Measurements from ENCODE around the gene SVOPL. TPM values are rescaled to one million over a fixed set of nuclear protein-coding genes. Genes with fewer than 3 reads are reported as not detected.

Gene SVOPL
- total RNA-seq, 1 donor from 2014 or later, result 0.82 TPM

- FAIRE-seq, result no peak
- no peak for DNase-seq (ENCODE audit: low spot score in 2 of 2)
These were observed 132.5 kb downstream of the SVOPL start for GRCh38 chr7:138568655-138569054.

DNA sequence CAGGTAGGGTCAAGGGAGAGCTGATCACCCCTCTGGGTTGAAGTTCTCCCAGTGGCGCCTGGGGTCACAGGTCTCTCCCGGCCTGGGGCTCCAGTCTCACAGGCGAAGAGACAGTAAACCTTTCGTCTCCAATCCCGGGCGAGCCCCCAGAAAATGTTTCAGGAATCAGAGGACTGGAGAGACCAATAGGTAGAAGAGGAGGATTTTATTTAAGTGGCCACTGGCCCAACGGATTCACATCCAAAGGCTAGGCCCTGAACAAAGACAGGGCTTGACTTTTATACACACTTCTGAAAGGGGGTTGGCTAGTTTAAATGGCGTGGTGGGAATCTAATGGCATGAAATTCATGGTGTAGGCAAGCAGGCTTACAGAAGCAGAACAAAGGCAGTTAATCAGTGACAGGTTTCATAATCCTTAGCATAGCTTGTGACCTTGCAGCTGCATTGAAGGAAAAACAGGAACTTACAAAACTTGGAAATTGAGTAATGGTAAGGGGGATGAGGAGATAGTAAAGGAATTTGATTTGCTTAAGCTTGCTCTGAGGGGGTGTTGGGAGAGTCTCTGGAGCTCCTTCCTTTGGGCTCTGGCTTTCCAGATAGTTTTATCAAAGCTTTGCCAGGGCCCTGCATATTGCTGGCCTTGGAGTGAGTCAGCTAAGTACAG is 135.6 kb downstream of the SVOPL start:
- FAIRE-seq (no peak), DNase-seq (ENCODE audit: low spot score in 2 of 2) (no peak)

DNA sequence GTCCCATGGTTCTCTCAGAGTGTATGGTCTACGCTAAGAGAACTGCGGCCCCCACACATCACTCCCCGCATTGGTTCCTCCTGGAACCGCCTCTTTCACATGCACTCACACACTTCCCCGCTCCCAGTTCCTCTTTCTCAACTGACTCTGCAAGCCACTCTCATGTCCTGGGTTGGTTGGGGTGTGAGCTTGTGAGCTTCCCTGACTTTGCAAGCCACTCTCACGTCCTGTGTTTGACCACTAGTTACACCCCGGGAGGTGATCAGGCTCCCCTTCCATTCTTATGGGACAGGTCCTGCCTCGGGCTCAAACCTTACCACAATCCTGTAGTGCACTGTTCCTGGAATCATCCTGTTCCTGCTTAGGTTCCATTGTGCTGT is 136.1 kb downstream of the SVOPL start:
- DNase-seq (ENCODE audit: low spot score in 2 of 2) (no peak), FAIRE-seq (no peak)

GRCh38 chr7:138564365-138564764 is 136.8 kb downstream of the SVOPL start:
- FAIRE-seq (no peak), DNase-seq (ENCODE audit: low spot score in 2 of 2) (no peak)

DNA sequence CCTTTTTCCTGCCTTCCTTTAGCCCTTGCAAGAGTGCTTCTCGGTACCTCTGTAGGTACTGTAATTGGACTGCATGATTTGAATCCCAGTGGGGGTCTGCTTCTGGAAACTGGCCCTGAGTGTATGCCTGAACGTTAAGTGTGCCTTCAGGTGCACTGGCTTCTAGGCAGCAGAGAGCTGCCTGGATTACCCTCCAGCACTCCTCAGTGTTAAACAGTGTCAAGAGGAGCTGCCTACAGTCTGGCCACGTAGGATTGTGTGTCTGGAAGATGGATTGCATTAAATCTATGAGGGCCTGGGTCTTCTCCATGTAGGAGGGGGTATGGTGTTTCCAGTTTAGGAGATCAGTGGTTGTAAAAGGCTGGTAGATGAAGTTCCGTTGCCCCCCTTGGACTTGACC is 137.4 kb downstream of the SVOPL start:
- no peak for FAIRE-seq
- DNase-seq (ENCODE audit: low spot score in 2 of 2), result no peak

GRCh38 chr7:138559448-138559847 is 141.7 kb downstream of the SVOPL start:
- DNase-seq (ENCODE audit: low spot score in 2 of 2), result no peak
- no peak for FAIRE-seq

- DNase-seq (ENCODE audit: low spot score in 2 of 2) (no peak), FAIRE-seq (no peak)
These were observed 144.2 kb downstream of the SVOPL start for GRCh38 chr7:138556771-138557484.

- no peak for DNase-seq (ENCODE audit: low spot score in 2 of 2)
- FAIRE-seq, result no peak
These were observed 145.5 kb downstream of the SVOPL start for GRCh38 chr7:138555684-138556083.

DNA sequence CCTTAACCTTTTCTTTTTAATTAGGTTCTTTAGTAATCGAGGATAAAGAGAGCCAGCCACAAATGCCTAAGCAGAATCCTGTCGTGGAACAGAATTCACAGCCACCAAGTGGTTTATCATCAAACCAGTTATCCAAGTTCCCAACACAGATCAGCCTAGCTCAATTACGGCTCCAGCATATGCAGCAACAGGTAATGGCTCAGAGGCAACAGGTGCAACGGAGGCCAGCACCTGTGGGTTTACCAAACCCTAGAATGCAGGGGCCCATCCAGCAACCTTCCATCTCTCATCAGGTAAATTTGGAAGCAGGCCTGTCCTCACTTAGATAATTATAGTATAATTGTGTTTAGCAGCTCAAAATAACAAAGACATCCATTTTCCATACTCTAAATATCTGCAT is 146.5 kb downstream of the SVOPL start:
- no peak for FAIRE-seq
- DNase-seq (ENCODE audit: low spot score in 2 of 2), result no peak

- DNase-seq (ENCODE audit: low spot score in 2 of 2) (no peak), FAIRE-seq (no peak)
These were observed 147.4 kb downstream of the SVOPL start for GRCh38 chr7:138553805-138554204.

GRCh38 chr7:138551102-138551501 is 150.1 kb downstream of the SVOPL start:
- FAIRE-seq, result no peak

GRCh38 chr7:138550337-138550736 is 150.8 kb downstream of the SVOPL start:
- DNase-seq (ENCODE audit: low spot score in 2 of 2) (no peak), FAIRE-seq (no peak)

More at GRCh38 chr7:138551102-138551501, 150.1 kb downstream of the SVOPL start:
- no peak for DNase-seq (ENCODE audit: low spot score in 2 of 2)

- FAIRE-seq (no peak), DNase-seq (ENCODE audit: low spot score in 2 of 2) (no peak)
These were observed 152.1 kb downstream of the SVOPL start for GRCh38 chr7:138549082-138549481.

GRCh38 chr7:138546829-138547228 is 154.3 kb downstream of the SVOPL start:
- DNase-seq (ENCODE audit: low spot score in 2 of 2) (no peak), FAIRE-seq (no peak)

DNA sequence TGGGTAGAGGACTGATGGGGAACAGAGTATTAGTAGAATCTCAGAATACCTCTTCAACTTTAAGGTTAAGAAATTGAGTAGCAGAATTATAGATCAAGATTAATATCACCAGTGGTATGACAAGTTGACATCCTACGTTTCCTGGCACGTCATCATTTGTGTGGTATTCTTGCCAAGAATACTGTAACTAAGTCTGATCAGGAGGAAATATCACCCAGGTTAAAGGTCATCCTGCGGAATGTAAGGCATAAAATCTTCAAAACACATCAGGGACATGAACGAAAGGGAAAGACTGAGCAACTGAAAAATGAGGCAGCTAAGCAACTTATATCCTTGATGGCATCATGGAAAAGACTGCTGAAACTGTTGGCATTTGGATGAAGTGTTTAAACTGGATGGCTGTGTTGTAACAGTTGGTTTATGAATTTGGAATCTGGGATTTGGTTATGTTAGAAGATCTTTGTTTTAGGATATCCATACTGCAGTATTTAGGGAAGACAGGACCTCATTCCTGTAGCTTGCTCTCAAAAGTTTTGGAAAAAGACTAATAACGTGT is 155.0 kb downstream of the SVOPL start:
- FAIRE-seq (no peak), DNase-seq (ENCODE audit: low spot score in 2 of 2) (no peak)

DNA sequence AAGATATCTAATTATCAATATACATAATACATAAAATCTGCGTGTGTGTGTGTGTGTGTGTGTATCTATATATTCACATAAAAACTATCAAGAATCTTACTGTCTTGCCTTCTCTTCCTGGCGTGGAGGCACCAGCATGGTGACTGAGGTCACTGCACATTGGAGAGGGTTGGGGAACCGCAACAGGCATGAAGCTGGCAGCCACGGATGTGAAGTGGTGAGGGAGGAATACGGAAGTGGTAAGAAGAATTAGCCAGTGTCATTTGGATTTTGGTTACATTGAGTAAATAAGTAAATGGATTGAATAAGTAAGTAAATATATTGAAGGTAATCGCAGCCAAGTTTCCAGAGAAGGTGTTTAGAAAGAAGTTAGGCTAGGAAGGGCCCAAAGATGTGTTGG is 156.0 kb downstream of the SVOPL start:
- no peak for FAIRE-seq
- DNase-seq (ENCODE audit: low spot score in 2 of 2), result no peak

Small RNA genes within 50 kb of the gene (small RNA-seq; reads per million reads assigned to genes)
- gene RF00561, result not detected

Other genes starting within 250 kb of the SVOPL start
- gene TRIM24, start 241.1 kb downstream of the SVOPL start, total RNA-seq, result 35.9 TPM
- not detected for gene TMEM213, start 96.6 kb upstream of the SVOPL start, total RNA-seq
- gene ATP6V0A4, start 96.8 kb upstream of the SVOPL start, total RNA-seq, result 2.4 TPM

Data from frontal cortex (tissue), 4 donors.